SK-N-SH treated with all-trans-retinoic acid at 6 μM for 48 hours (cell line): Measurements from ENCODE around the gene NTM.

Experiments used
- CREB5 ChIP-seq: fragments of 250-450 bp; sonication (Bioruptor Pico); IDR thresholded peaks from 2 replicates; pipeline ENCODE4 v1.5.1; 2020; ENCODE audit warnings: low read depth, mild to moderate bottlenecking, moderate library complexity
- CSDC2 ChIP-seq: fragments of 250-450 bp; sonication (Bioruptor Pico); IDR thresholded peaks from 2 replicates; pipeline ENCODE4 v1.5.0; 2020; ENCODE audit warnings: mild to moderate bottlenecking, moderate library complexity
- ESRRG ChIP-seq: fragments of 250-450 bp; sonication (Bioruptor Pico); IDR thresholded peaks from 2 replicates; pipeline ENCODE4 v1.6.1; 2021; ENCODE audit warnings: mild to moderate bottlenecking
- ISL1 ChIP-seq: fragments of 250-450 bp; sonication (Bioruptor Pico); IDR thresholded peaks from 2 replicates; pipeline ENCODE4 v2.1.2; 2022; ENCODE audit warnings: mild to moderate bottlenecking, moderate library complexity
- PATZ1 ChIP-seq: fragments of 250-450 bp; sonication (Bioruptor Pico); IDR thresholded peaks from 2 replicates; pipeline ENCODE4 v1.8.0; 2020; ENCODE audit warnings: mild to moderate bottlenecking, moderate library complexity, borderline replicate concordance
- RARB ChIP-seq: fragments of 250-450 bp; sonication (Bioruptor Pico); IDR thresholded peaks from 2 replicates; pipeline ENCODE4 v1.8.0; 2021; ENCODE audit warnings: mild to moderate bottlenecking, moderate library complexity
- SNAI2 ChIP-seq: fragments of 250-450 bp; sonication (Bioruptor Pico); IDR thresholded peaks from 2 replicates; pipeline ENCODE4 v1.5.0; 2020; ENCODE audit warnings: mild to moderate bottlenecking, moderate library complexity
- TSHZ2 ChIP-seq: fragments of 250-450 bp; sonication (Bioruptor Pico); IDR thresholded peaks from 2 replicates; pipeline ENCODE4 v1.5.0; 2020; ENCODE audit warnings: mild to moderate bottlenecking, moderate library complexity
- ZFP30 ChIP-seq: fragments of 450-650 bp; formaldehyde crosslinking; IDR thresholded peaks from 2 replicates; pipeline ENCODE4 v1.5.0; 2022; ENCODE audit warnings: mild to moderate bottlenecking, moderate library complexity
- ZNF70 ChIP-seq: fragments of 450-650 bp; formaldehyde crosslinking; IDR thresholded peaks from 2 replicates; pipeline ENCODE4 v1.5.0; 2020; ENCODE audit warnings: mild to moderate bottlenecking, moderate library complexity

- TF ChIP-seq ZNF70 (no peak), CSDC2 (CRISPR knock-in tag) (no peak), PATZ1 (CRISPR knock-in tag) (no peak), RARB (no peak), ZFP30 (CRISPR knock-in tag) (no peak), SNAI2 (CRISPR knock-in tag) (no peak), CREB5 (CRISPR knock-in tag) (no peak), TSHZ2 (CRISPR knock-in tag) (no peak), ESRRG (CRISPR knock-in tag) (no peak), ISL1 (CRISPR knock-in tag) (no peak)
Observed at GRCh38 chr11:132353255-132353654, 982.8 kb downstream of the NTM start.
